Measurements from ENCODE around the gene TMEM59L. TPM values are rescaled to one million over a fixed set of nuclear protein-coding genes. Genes with fewer than 3 reads are reported as not detected.

The TMEM59L gene
- total RNA-seq, 2 donors from 2014 or later, result 0.66 to 2.1 TPM

DNA sequence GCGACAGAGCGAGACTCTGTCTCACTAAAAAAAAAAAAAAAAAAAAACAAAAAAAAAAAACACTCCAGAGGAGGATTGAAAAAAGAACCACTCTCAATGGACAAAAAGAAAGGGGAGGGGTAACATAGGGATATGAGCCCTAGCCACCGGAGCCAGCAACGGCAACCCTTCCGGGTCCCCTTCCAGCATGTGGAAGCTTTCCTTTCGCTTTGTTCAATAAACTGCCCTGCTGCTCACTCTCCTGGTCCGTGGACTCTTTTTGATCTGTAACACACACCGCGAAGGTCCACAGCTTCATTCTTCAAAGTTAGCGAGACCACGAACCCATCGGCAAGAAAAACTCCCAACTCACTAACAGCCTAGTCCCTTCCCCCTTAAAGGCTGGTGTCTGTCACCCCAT, 25.1 kb upstream of the TMEM59L start:
- Histone ChIP-seq H3K4me3 (no peak overlapping the region), H3K27ac (peak overlapping the region in 1 of 4 donors; percentile 93), H3K36me3 (replicated peaks in 1 of 2; ENCODE audit: insufficient read depth in 1 of 2, low read depth in 2 of 2) (no peaks in the 10 kb centered on the region), H3K4me1 (peaks cover 15% of the 10 kb centered on the region), H3K27me3 (no peaks in the 10 kb centered on the region), H3K9me3 (no peaks in the 10 kb centered on the region)
- TF ChIP-seq, protein P1, sequence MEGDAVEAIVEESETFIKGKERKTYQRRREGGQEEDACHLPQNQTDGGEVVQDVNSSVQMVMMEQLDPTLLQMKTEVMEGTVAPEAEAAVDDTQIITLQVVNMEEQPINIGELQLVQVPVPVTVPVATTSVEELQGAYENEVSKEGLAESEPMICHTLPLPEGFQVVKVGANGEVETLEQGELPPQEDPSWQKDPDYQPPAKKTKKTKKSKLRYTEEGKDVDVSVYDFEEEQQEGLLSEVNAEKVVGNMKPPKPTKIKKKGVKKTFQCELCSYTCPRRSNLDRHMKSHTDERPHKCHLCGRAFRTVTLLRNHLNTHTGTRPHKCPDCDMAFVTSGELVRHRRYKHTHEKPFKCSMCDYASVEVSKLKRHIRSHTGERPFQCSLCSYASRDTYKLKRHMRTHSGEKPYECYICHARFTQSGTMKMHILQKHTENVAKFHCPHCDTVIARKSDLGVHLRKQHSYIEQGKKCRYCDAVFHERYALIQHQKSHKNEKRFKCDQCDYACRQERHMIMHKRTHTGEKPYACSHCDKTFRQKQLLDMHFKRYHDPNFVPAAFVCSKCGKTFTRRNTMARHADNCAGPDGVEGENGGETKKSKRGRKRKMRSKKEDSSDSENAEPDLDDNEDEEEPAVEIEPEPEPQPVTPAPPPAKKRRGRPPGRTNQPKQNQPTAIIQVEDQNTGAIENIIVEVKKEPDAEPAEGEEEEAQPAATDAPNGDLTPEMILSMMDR (IDR thresholded peaks at IDR 0.05), result no peak
- no peak for TF ChIP-seq POLR2A (IDR thresholded peaks at IDR 0.05)
- ATAC-seq (no peak), DNase-seq (no peak)
- intact Hi-C loops (cut with DNase I), result no loop called here
- WGBS, 2 donors, result 90 to 97% methylated on average over 11 to 12 of the region's 12 CpGs

DNA sequence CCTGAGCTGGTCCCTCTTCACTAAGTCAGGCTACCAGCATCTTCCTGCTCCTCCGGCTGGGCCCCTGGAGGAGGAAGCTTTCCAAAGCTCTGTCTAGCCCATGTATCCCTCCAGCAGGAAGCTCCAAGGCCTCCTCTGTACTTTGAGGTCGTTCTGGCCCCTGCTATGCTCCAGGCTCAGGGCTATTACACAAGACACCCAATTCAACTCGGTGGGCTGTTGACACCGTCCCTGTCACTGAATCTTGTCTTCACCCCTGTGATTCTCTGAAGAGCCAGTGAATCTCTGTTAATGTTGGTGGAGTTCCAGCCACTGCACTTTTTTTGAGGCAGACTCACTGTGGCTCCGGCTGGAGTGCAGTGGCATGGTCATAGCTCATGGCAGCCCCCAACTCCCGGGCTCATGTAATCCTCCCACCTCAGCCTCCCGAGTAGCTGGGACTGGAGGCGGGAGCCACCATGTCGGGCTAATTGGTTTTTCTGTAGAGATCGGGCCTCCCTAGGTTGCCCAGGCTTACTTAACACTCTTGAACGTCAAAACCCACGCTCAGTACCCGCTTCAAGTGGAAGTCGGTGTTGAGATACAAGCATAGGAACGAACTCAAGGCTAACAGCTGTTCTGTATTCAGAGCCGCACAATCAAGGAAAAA, 24.6 kb upstream of the TMEM59L start:
- ATAC-seq (peak; percentile 28), DNase-seq (no peak)
- H3K36me3 ChIP-seq (replicated peaks in 1 of 2; ENCODE audit: insufficient read depth in 1 of 2, low read depth in 2 of 2), result no peaks in the 10 kb centered on the region
- intact Hi-C loops (cut with DNase I), result no loop called here
- peaks cover 15% of the 10 kb centered on the region for H3K4me1 ChIP-seq
- 36 to 61% methylated on average over 5 to 16 of the region's 16 CpGs for WGBS, 2 donors
- H3K27ac ChIP-seq, result peak overlapping the region; percentile 71 to 93 (median 84)
- no peaks in the 10 kb centered on the region for H3K27me3 ChIP-seq
- no peak for TF ChIP-seq POLR2A (IDR thresholded peaks at IDR 0.05)
- TF ChIP-seq, protein P1 (IDR thresholded peaks at IDR 0.05), result no peak
- H3K9me3 ChIP-seq, result no peaks in the 10 kb centered on the region
- H3K4me3 ChIP-seq, result peak overlapping the region in 1 of 2 donors; percentile 92

DNA sequence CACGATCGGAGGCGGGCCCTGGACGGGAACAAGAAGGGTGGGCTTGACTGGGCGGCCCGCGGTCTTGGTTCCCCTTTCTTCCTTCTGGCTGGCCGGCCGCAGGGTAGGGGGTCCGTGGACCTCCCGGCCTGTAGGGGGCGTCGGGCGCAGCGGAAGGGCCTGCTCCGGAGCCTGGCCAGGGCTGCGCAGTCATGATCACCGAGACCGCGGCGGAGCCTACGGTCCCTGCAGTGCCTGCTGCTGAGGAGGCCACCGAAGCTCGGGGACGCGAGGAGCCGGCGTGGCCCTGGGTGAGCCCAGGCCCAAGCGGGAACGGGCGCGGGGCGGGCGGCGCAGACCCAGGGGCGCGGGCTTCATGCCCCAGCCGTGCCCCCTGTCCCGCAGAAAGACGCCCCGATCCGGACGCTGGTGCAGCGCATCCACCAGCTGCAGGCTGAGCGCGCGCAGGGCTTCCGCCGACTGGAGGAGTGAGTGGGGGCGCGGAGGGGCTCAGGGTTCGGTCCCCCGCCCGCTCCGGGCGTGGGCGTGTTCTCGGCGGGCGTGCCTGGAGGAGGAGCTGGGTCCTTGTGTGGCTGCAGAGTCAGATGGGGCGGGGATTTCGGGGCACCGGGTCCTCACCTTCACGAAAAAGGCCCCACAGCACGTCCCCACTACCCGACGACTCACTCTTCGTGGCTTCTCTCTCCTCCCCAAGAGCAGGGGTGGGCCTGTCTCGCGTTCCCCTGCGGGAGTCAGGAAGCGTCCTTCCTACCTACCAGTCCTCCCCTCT, 23.9 kb upstream of the TMEM59L start, which contains the start of gene REX1BD:
TSS of gene REX1BD (plus strand) at position 188 of the 769 bp plus-strand sequence. CDS start at position 192, 4 bp downstream.
- ATAC-seq (peak; percentile 89), DNase-seq (peak; percentile 80 to 83 (median 81))
- H3K27ac ChIP-seq, result peak within 1 kb of the TSS; percentile 71 to 93 (median 84)
- no peaks in the 10 kb centered on the region for H3K27me3 ChIP-seq
- no peaks in the 10 kb centered on the region for H3K9me3 ChIP-seq
- peaks cover 15% of the 10 kb centered on the region for H3K4me1 ChIP-seq
- no peaks in the 10 kb centered on the region for H3K36me3 ChIP-seq (replicated peaks in 1 of 2; ENCODE audit: insufficient read depth in 1 of 2, low read depth in 2 of 2)
- peak within 1 kb of the TSS; percentile 83 to 92 for H3K4me3 ChIP-seq
- TF ChIP-seq, protein P1 (IDR thresholded peaks at IDR 0.05), result peak; percentile 84 to 94 (median 88)
- peak; percentile 44 to 64 (median 60) for TF ChIP-seq POLR2A (IDR thresholded peaks at IDR 0.05)
- 0% methylated on average over 72 of the region's 72 CpGs; no CpG with 5 or more reads in 1 of the 2 donors for WGBS, 2 donors
- intact Hi-C loops (cut with DNase I), result no loop called here

DNA sequence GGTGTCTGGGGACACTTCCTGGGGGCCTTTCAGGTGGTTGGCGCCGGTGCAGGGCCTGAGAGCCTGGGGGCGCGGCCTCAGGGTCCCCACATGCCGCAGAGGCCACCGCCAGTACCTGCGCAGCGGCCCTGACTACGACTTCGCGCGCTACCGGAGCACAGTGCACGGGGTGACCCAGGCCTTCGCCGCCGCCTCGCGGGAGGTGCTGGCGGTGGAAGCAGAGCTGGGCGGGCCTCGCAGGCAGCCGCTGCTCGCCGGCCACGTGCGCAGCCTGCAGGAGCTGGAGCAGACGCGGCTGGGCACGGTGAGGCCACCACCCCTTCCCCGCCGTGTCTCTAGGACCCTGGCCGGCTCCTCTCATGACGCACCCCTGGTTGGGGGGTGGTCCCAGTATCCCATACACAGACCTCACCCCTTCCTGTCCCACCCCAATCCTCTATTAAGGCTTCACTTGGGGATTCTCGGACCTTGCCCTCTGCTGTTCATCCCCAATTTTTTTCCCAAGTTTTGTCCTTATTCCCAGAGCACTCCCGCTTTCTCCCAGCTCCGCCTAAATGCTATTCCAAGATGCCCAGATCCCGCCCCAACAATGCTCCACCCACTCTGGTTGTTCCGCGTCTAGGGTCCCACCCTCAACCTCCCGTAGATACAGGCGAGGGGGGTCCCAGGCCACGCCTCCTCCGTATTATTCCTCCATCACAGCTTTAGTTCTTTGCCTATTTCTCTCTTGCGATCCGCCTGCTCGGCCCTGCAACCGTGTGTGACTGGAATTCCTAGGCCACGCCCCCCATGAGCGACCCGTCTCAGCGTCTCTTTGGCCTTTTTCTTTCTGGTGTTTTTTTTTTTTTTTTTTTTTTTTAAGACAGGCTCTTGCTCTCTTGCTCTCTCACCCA, 23.0 kb upstream of the TMEM59L start:
- H3K4me1 ChIP-seq, result peaks cover 23% of the 10 kb centered on the region
- no peaks in the 10 kb centered on the region for H3K27me3 ChIP-seq
- intact Hi-C loops (cut with DNase I), result no loop called here
- WGBS, 2 donors, result 20 to 76% methylated on average over 18 to 49 of the region's 52 CpGs
- TF ChIP-seq POLR2A (IDR thresholded peaks at IDR 0.05), result no peak
- TF ChIP-seq, protein P1 (IDR thresholded peaks at IDR 0.05), result peak in 5 of 7 experiments; percentile 9 to 43 (median 38)
- H3K4me3 ChIP-seq, result peak overlapping the region; percentile 83 to 92
- peak; percentile 61 for ATAC-seq
- no peaks in the 10 kb centered on the region for H3K36me3 ChIP-seq (replicated peaks in 1 of 2; ENCODE audit: insufficient read depth in 1 of 2, low read depth in 2 of 2)
- no peaks in the 10 kb centered on the region for H3K9me3 ChIP-seq
- H3K27ac ChIP-seq, result peak overlapping the region; percentile 71 to 93 (median 84)
- peak; percentile 63 to 74 (median 72) for DNase-seq

All from body of pancreas (tissue), 4 donors.